Keratinocyte (primary cell): ENCODE measurements around the gene DNAJB6. TPM values are rescaled to one million over a fixed set of nuclear protein-coding genes. Genes with fewer than 3 reads are reported as not detected.

ENCODE experiments used
- DNase-seq: peaks from one replicate; pipeline ENCODE4 v3.0.0-alpha.2; 2011; ENCODE audit warnings: low read depth, missing footprints, low spot score
- FAIRE-seq: peaks from 2 replicates; lab custom pipeline; 2011; peaks lifted over from hg19 to GRCh38; lab: Jason Lieb, UNC
- H2AFZ ChIP-seq: 2 replicates; pipeline ENCODE4 v1.6.0; 2012; ENCODE audit warnings: low read length, control low read depth, inconsistent platforms; ENCODE audit not compliant: control insufficient read depth
- H3K27ac ChIP-seq: 2 replicates; pipeline ENCODE4 v1.5.1; 2011; ENCODE audit warnings: low read length; ENCODE audit not compliant: control insufficient read depth, insufficient read depth
- H3K27me3 ChIP-seq: 3 replicates; pipeline ENCODE4 v1.6.0; 2011; ENCODE audit warnings: low read length; ENCODE audit not compliant: control insufficient read depth, insufficient read depth; ENCODE audit errors: extremely low read depth
- H3K36me3 ChIP-seq, 2 experiments: 2 replicates in 1 of 2; 3 replicates in 1 of 2; pipeline ENCODE4 v1.5.1; 2011; ENCODE audit warnings: low read length in 2 of 2, mild to moderate bottlenecking in 1 of 2; ENCODE audit not compliant: control insufficient read depth in 2 of 2, insufficient read depth in 2 of 2; ENCODE audit errors: extremely low read depth in 1 of 2
- H3K4me1 ChIP-seq: 3 replicates; pipeline ENCODE4 v1.5.1; 2011; ENCODE audit warnings: low read length; ENCODE audit not compliant: control insufficient read depth, insufficient read depth; ENCODE audit errors: extremely low read depth
- H3K4me2 ChIP-seq: 3 replicates; pipeline ENCODE4 v1.6.0; 2011; ENCODE audit warnings: low read depth, low read length; ENCODE audit not compliant: control insufficient read depth, insufficient read depth; ENCODE audit errors: extremely low read depth
- H3K4me3 ChIP-seq, 3 experiments: fragments of 200-600 bp in 1 of 3; sonication (generic) in 1 of 3; 2 replicates in 2 of 3; 3 replicates in 1 of 3; pipeline ENCODE4 v1.5.1; 2011 to 2016; ENCODE audit warnings: low read length in 3 of 3, mild to moderate bottlenecking in 3 of 3, control low read depth in 2 of 3, inconsistent platforms in 1 of 3, low read depth in 1 of 3, mixed read lengths in 1 of 3, mixed run types in 1 of 3, moderate library complexity in 1 of 3; ENCODE audit not compliant: control insufficient read depth in 2 of 3, insufficient read depth in 2 of 3; ENCODE audit errors: extremely low read depth in 1 of 3
- H3K79me2 ChIP-seq: 2 replicates; pipeline ENCODE4 v1.6.0; 2012; ENCODE audit warnings: low read length; ENCODE audit not compliant: control insufficient read depth, insufficient read depth
- H3K9ac ChIP-seq: 3 replicates; pipeline ENCODE4 v1.6.0; 2011; ENCODE audit warnings: low read length; ENCODE audit not compliant: control insufficient read depth, insufficient read depth; ENCODE audit errors: extremely low read depth
- H3K9me1 ChIP-seq: 3 replicates; pipeline ENCODE4 v1.6.0; 2011; ENCODE audit warnings: low read length; ENCODE audit not compliant: control insufficient read depth, insufficient read depth; ENCODE audit errors: extremely low read depth
- H3K9me3 ChIP-seq: 2 replicates; pipeline ENCODE4 v1.5.1; 2012; ENCODE audit warnings: low read depth, low read length; ENCODE audit not compliant: control insufficient read depth
- H4K20me1 ChIP-seq: 3 replicates; pipeline ENCODE4 v1.6.0; 2011; ENCODE audit warnings: low read length; ENCODE audit not compliant: control insufficient read depth, insufficient read depth; ENCODE audit errors: extremely low read depth
- EZH2 ChIP-seq: IDR thresholded peaks from one replicate; pipeline ENCODE4 v1.6.1; 2012; ENCODE audit warnings: inconsistent platforms, mild to moderate bottlenecking, low read length, moderate library complexity
- dilution Hi-C: fragments of 300-500 bp; cut with MboI; formaldehyde crosslinking; loops from one replicate; pipeline ENCODE4 v1.7.0; 2020; ENCODE audit warnings: low sequenced_read_pairs; ENCODE audit not compliant: extremely low pct_ligation_motif_present
- polyA plus RNA-seq, 5 experiments: library from polyadenylated mRNA; depleted of rRNA in 3 of 5; stranded (reverse) in 3 of 5; stranded (forward) in 1 of 5; unstranded in 1 of 5; fragments of >200 nt; gene quantifications; 1 replicate in 1 of 5; 2 replicates in 3 of 5; 3 replicates in 1 of 5; pipeline versions ENCODE4 v1.2.1 to v1.2.3, GENCODE V29; 2011 to 2012; ENCODE audit warnings: missing spikeins in 2 of 5, low read depth in 1 of 5, low replicate concordance in 1 of 5
- TF ChIP-seq, protein P1 (sequence below), 3 experiments: IDR thresholded peaks in 1 of 3; conservative IDR thresholded peaks in 1 of 3; optimal IDR thresholded peaks in 1 of 3; 2 replicates in 2 of 3; 3 replicates in 1 of 3; pipeline versions ENCODE3 to v1.5.1; 2011; ENCODE audit warnings: low read length in 3 of 3, mild to moderate bottlenecking in 3 of 3, moderate library complexity in 2 of 3, control low read depth in 1 of 3, inconsistent platforms in 1 of 3; ENCODE audit not compliant: insufficient read depth in 2 of 3; ENCODE audit errors: extremely low read depth in 1 of 3

DNAJB6 gene
- polyA plus RNA-seq, 1 donor (not counting 4 experiments of a cell fraction or from before 2014, with no cell fraction given): 152 TPM

DNA sequence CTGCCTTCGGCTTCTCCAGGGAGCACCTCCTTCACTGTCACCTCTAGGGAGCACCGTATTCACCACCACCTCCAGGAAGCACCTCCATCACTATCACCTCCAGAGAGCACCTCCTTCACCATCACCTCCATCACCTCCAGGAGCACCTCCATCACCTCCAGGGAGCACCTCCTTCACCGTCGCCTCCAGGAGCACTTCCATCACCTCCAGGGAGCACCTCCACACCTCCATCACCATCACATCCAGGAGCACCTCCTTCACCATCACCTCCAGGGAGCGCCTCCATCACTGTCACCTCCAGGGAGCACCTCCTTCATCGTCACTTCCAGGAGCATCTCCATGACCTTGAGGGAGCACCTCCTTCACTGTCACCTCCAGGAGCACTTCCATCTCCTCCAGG is 102.3 kb downstream of the DNAJB6 start:
- Histone ChIP-seq H3K9me1 (no peaks in the 10 kb centered on the region), H4K20me1 (no peaks in the 10 kb centered on the region), H3K27ac (no peak overlapping the region), H2AFZ (no peak overlapping the region), H3K79me2 (no peaks in the 10 kb centered on the region), H3K36me3 (no peaks in the 10 kb centered on the region), H3K4me2 (no peak overlapping the region), H3K4me3 (no peak overlapping the region), H3K4me1 (no peaks in the 10 kb centered on the region), H3K9me3 (no peaks in the 10 kb centered on the region), H3K9ac (no peak overlapping the region), H3K27me3 (no peaks in the 10 kb centered on the region)
- no peak for DNase-seq
- FAIRE-seq: no peak
- TF ChIP-seq, protein P1, sequence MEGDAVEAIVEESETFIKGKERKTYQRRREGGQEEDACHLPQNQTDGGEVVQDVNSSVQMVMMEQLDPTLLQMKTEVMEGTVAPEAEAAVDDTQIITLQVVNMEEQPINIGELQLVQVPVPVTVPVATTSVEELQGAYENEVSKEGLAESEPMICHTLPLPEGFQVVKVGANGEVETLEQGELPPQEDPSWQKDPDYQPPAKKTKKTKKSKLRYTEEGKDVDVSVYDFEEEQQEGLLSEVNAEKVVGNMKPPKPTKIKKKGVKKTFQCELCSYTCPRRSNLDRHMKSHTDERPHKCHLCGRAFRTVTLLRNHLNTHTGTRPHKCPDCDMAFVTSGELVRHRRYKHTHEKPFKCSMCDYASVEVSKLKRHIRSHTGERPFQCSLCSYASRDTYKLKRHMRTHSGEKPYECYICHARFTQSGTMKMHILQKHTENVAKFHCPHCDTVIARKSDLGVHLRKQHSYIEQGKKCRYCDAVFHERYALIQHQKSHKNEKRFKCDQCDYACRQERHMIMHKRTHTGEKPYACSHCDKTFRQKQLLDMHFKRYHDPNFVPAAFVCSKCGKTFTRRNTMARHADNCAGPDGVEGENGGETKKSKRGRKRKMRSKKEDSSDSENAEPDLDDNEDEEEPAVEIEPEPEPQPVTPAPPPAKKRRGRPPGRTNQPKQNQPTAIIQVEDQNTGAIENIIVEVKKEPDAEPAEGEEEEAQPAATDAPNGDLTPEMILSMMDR (optimal IDR thresholded peaks at IDR 0.05 in 1 of 3, IDR thresholded peaks at IDR 0.05 in 1 of 3, conservative IDR thresholded peaks at IDR 0.05 in 1 of 3; ENCODE audit: extremely low read depth in 1 of 3, insufficient read depth in 2 of 3, low read length in 3 of 3): no peak
- TF ChIP-seq EZH2: no peak
- dilution Hi-C loops: no loop called here

DNA sequence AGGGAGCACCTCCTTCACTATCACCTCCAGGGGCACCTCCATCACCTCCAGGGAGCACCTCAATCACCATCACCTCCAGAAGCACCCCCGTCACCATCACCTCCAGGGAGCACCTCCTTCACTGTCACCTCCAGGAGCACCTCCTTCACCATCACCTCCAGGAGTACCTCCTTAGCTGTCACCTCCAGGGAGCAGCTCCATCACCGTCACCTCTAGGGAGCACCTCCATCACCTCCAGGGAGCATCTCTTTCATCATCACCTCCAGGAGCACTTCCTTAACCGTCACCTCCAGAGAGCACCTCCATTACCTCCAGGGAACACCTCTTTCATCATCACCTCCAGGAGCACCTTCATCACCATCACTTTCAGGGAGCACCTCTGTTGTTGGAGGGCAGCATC is 103.0 kb downstream of the DNAJB6 start:
- H3K36me3 ChIP-seq: no peaks in the 10 kb centered on the region
- DNase-seq (no peak), FAIRE-seq (no peak)
- TF ChIP-seq EZH2: no peak
- TF ChIP-seq, protein P1 (optimal IDR thresholded peaks at IDR 0.05 in 1 of 3, IDR thresholded peaks at IDR 0.05 in 1 of 3, conservative IDR thresholded peaks at IDR 0.05 in 1 of 3; ENCODE audit: extremely low read depth in 1 of 3, insufficient read depth in 2 of 3, low read length in 3 of 3): no peak
- no peak overlapping the region for H3K4me3 ChIP-seq
- H3K79me2 ChIP-seq: no peaks in the 10 kb centered on the region
- no peaks in the 10 kb centered on the region for H3K9me3 ChIP-seq
- no peaks in the 10 kb centered on the region for H3K4me1 ChIP-seq
- no peaks in the 10 kb centered on the region for H4K20me1 ChIP-seq
- no peaks in the 10 kb centered on the region for H3K27me3 ChIP-seq
- no peak overlapping the region for H3K4me2 ChIP-seq
- dilution Hi-C loops: no loop called here
- no peak overlapping the region for H2AFZ ChIP-seq
- H3K9me1 ChIP-seq: no peaks in the 10 kb centered on the region
- H3K9ac ChIP-seq: no peak overlapping the region
- H3K27ac ChIP-seq: no peak overlapping the region
